Uterus (tissue), 4 donors: ENCODE measurements around the gene GALNT13. TPM values are rescaled to one million over a fixed set of nuclear protein-coding genes. Genes with fewer than 3 reads are reported as not detected.

Source experiments
- DNase-seq, 2 donors: peaks; one replicate each; pipeline ENCODE4 v3.0.0-alpha.2; 2019 to 2020
- H3K27ac ChIP-seq, 2 donors: fragments of 200-600 bp; sonication (generic); 1 replicate in 1 of 2; 2 replicates in 1 of 2; pipeline ENCODE4 v1.5.1; 2016 to 2018
- H3K27me3 ChIP-seq, 2 donors: fragments of 200-600 bp; sonication (generic); one replicate each; pipeline ENCODE4 v1.5.1; 2018 to 2019; ENCODE audit warnings: control low read depth in 1 of 2
- H3K36me3 ChIP-seq, 2 donors: fragments of 200-600 bp; sonication (generic); one replicate each; pipeline ENCODE4 v1.5.1; 2019; ENCODE audit warnings: control low read depth in 1 of 2
- H3K4me1 ChIP-seq, 2 donors: fragments of 200-600 bp; sonication (generic); one replicate each; pipeline ENCODE4 v1.5.1; 2018 to 2019; ENCODE audit warnings: control low read depth in 1 of 2
- H3K4me3 ChIP-seq, 2 donors: fragments of 200-600 bp; sonication (generic); 1 replicate in 1 of 2; 2 replicates in 1 of 2; pipeline ENCODE4 v1.5.1; 2018 to 2019; ENCODE audit warnings: mild to moderate bottlenecking in 1 of 2
- H3K9me3 ChIP-seq, 2 donors: fragments of 200-600 bp; sonication (generic); one replicate each; pipeline ENCODE4 v1.5.1; 2019; ENCODE audit warnings: control low read depth in 1 of 2
- POLR2A ChIP-seq, 2 donors: fragments of 450-650 bp; IDR thresholded peaks; one replicate each; pipeline ENCODE4 v1.6.1; 2016; ENCODE audit warnings: antibody characterized with exemption in 2 of 2, mild to moderate bottlenecking in 1 of 2, moderate library complexity in 1 of 2
- intact Hi-C: fragments of 100-400 bp; cut with DNase I; formaldehyde crosslinking; loops from one replicate; pipeline ENCODE4 v1.15.1; 2023; ENCODE audit warnings: low total_unique reads
- total RNA-seq, 4 donors: library from RNA; depleted of rRNA in 3 of 4; stranded (reverse); fragments of >200 nt in 3 of 4; gene quantifications; one replicate each; pipeline versions ENCODE4 v1.1.0 to v1.2.4, GENCODE V29; 2014 to 2023
- TF ChIP-seq, protein P1 (sequence below), 4 experiments: fragments of 200-600 bp in 2 of 4; fragments of 450-650 bp in 2 of 4; sonication (generic) in 2 of 4; IDR thresholded peaks; one replicate each; pipeline ENCODE4 v1.5.1; 2016 to 2019; ENCODE audit warnings: antibody characterized with exemption in 4 of 4, mild to moderate bottlenecking in 2 of 4, moderate library complexity in 1 of 4
- donor health status: DM: yes; HTN: yes; CAD: no.

Gene GALNT13
- total RNA-seq, 4 donors from 2014 or later: 0.29 to 16.5 (median 4.1) TPM; not detected in 1

DNA sequence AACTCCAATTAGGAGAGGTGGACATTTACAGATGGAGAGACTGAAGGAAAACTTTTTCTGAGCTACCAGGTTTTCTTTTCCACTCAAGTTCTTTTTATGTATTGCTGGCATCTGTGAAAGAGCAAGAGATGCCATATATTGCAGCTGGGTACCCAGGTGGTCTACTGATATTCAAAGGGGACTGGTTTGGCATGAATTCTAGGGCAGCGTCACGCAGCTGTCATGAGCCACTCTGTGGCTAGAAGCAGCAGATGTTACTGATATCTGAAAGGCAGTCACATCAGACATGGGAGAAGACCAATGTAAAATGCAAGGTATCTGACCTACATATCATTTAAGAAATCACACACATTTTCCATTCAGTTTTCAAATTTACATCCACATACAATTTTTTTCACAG lies 408.8 kb downstream of the GALNT13 start:
- no peak for TF ChIP-seq POLR2A (IDR thresholded peaks at IDR 0.05)
- TF ChIP-seq, protein P1, sequence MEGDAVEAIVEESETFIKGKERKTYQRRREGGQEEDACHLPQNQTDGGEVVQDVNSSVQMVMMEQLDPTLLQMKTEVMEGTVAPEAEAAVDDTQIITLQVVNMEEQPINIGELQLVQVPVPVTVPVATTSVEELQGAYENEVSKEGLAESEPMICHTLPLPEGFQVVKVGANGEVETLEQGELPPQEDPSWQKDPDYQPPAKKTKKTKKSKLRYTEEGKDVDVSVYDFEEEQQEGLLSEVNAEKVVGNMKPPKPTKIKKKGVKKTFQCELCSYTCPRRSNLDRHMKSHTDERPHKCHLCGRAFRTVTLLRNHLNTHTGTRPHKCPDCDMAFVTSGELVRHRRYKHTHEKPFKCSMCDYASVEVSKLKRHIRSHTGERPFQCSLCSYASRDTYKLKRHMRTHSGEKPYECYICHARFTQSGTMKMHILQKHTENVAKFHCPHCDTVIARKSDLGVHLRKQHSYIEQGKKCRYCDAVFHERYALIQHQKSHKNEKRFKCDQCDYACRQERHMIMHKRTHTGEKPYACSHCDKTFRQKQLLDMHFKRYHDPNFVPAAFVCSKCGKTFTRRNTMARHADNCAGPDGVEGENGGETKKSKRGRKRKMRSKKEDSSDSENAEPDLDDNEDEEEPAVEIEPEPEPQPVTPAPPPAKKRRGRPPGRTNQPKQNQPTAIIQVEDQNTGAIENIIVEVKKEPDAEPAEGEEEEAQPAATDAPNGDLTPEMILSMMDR (IDR thresholded peaks at IDR 0.05): no peak
- H3K27me3 ChIP-seq: no peaks in the 10 kb centered on the region
- no peaks in the 10 kb centered on the region for H3K9me3 ChIP-seq
- H3K4me1 ChIP-seq: no peaks in the 10 kb centered on the region
- intact Hi-C loops: no loop called here
- DNase-seq: no peak
- no peak overlapping the region for H3K4me3 ChIP-seq
- no peak overlapping the region for H3K27ac ChIP-seq
- H3K36me3 ChIP-seq: no peaks in the 10 kb centered on the region

DNA sequence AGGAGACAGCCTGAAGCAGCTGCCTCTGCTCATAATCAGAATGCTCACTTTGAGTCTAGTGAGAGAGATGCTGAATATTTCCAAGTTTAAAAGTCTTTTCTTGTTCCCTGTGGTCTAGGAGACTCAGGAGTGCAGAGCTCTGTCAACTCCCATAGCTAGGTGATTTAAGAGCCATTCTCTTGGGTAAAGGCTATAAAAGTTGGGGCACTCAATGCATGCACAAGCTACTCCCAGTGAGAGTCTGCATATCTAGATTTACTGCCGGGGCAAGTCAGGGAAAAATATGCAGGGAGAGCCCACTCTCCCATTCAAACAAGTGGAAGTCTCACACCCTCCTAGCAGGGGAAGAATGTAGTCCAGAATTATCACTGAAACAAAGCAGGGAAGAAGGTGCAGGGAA lies 418.1 kb downstream of the GALNT13 start:
- Histone ChIP-seq H3K36me3 (no peaks in the 10 kb centered on the region), H3K27ac (no peak overlapping the region), H3K4me1 (no peaks in the 10 kb centered on the region), H3K4me3 (no peak overlapping the region), H3K27me3 (no peaks in the 10 kb centered on the region), H3K9me3 (no peaks in the 10 kb centered on the region)
- DNase-seq: no peak
- intact Hi-C loops: no loop called here
- TF ChIP-seq, protein P1 (IDR thresholded peaks at IDR 0.05): no peak
- no peak for TF ChIP-seq POLR2A (IDR thresholded peaks at IDR 0.05)

DNA sequence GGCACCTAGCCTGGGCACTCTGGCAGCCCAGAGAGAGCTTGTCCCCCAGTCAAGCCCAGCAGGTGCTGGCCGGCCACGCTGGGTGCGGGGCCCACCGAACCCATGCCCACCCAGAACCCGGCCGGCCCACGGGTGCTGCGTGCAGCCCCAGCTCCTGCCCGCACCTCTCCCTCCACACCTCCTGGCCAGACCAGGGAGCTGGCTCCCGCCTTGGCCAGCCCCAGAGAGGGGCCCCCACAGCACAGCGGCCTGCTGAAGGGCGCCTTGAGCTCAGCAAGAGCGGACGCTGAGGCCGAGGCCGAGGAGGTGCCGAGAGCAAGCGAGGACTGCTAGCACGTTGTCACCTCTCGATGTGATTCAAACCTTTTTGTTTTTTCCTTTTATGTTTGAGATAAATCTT lies 419.8 kb downstream of the GALNT13 start:
- DNase-seq: no peak
- Histone ChIP-seq H3K9me3 (no peaks in the 10 kb centered on the region), H3K27ac (no peak overlapping the region), H3K4me3 (no peak overlapping the region), H3K27me3 (no peaks in the 10 kb centered on the region), H3K36me3 (no peaks in the 10 kb centered on the region), H3K4me1 (no peaks in the 10 kb centered on the region)
- TF ChIP-seq, protein P1 (IDR thresholded peaks at IDR 0.05): no peak
- no peak for TF ChIP-seq POLR2A (IDR thresholded peaks at IDR 0.05)
- intact Hi-C loops: no loop called here

DNA sequence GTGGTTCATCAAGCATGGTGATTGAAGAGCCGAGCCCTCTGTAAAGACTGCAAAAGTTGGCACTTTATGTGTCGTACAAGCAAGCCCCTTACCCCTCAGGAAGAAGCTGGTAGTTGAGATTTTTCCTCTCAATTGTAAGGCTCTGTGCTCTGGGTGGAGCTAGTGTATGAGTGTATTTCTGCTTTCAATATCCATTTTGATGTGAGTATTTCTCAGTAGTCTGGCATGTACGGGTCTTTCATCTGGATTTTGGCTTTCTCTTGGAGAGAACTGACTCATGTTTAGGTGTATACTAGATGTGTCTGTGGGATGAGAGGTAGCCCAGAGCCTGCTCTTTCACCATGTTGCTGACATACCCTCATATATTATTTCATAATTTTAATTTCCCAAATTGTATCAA lies 420.2 kb downstream of the GALNT13 start:
- no peaks in the 10 kb centered on the region for H3K36me3 ChIP-seq
- TF ChIP-seq POLR2A (IDR thresholded peaks at IDR 0.05): no peak
- TF ChIP-seq, protein P1 (IDR thresholded peaks at IDR 0.05): no peak
- H3K9me3 ChIP-seq: no peaks in the 10 kb centered on the region
- no peak overlapping the region for H3K27ac ChIP-seq
- intact Hi-C loops: no loop called here
- no peak for DNase-seq
- no peak overlapping the region for H3K4me3 ChIP-seq
- no peaks in the 10 kb centered on the region for H3K27me3 ChIP-seq
- H3K4me1 ChIP-seq: no peaks in the 10 kb centered on the region

DNA sequence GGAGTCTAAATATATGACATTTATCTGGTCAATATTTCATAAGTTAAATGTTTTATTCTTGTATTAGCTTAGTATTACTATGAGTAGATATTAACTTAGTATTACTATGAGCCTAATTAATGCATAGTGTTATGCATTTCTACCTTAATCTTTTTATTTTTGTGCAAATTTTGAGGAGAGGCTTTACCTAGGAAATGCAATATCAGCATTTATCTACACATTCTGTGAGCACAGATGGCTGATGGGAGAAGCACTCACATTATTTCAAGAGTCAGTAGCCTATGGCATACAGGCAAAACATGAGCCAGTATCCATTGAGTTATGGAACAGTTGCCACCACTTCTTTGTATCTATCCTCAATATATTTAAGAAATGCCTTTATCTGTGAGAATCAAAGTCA lies 422.1 kb downstream of the GALNT13 start:
- H3K4me3 ChIP-seq: no peak overlapping the region
- intact Hi-C loops: no loop called here
- H3K9me3 ChIP-seq: no peaks in the 10 kb centered on the region
- H3K27me3 ChIP-seq: no peaks in the 10 kb centered on the region
- no peak overlapping the region for H3K27ac ChIP-seq
- no peaks in the 10 kb centered on the region for H3K4me1 ChIP-seq
- DNase-seq: no peak
- TF ChIP-seq, protein P1 (IDR thresholded peaks at IDR 0.05): no peak
- no peak for TF ChIP-seq POLR2A (IDR thresholded peaks at IDR 0.05)
- no peaks in the 10 kb centered on the region for H3K36me3 ChIP-seq
